Measurements from ENCODE around the gene GPR156. TPM values are rescaled to one million over a fixed set of nuclear protein-coding genes. Genes with fewer than 3 reads are reported as not detected.

The GPR156 gene
- total RNA-seq, 1 donor = 0.90 TPM

DNA sequence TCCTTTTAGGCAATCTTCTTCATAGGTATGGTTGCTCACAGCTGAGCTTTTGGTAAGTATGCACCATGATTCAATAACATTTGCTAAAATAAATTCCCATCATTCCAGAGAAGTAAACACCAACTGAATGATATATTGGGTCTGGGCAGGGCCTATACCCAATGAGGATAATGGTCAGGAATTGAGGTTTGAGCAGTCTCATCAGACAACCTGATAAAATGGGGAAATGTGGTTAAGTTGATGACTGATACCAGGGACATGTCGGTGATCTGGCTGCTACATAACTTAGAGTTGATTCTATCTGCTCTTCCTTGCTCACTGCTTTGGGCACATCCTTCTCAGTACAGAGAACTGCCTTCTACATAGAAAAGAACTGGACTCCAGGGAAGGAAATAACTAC lies 92.9 kb downstream of the GPR156 start:
- H3K4me3 ChIP-seq (ENCODE audit: low read depth, low read length) = no peak overlapping the region
- no peak for DNase-seq (ENCODE audit: low read depth)
- TF ChIP-seq, protein P1, sequence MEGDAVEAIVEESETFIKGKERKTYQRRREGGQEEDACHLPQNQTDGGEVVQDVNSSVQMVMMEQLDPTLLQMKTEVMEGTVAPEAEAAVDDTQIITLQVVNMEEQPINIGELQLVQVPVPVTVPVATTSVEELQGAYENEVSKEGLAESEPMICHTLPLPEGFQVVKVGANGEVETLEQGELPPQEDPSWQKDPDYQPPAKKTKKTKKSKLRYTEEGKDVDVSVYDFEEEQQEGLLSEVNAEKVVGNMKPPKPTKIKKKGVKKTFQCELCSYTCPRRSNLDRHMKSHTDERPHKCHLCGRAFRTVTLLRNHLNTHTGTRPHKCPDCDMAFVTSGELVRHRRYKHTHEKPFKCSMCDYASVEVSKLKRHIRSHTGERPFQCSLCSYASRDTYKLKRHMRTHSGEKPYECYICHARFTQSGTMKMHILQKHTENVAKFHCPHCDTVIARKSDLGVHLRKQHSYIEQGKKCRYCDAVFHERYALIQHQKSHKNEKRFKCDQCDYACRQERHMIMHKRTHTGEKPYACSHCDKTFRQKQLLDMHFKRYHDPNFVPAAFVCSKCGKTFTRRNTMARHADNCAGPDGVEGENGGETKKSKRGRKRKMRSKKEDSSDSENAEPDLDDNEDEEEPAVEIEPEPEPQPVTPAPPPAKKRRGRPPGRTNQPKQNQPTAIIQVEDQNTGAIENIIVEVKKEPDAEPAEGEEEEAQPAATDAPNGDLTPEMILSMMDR (IDR thresholded peaks at IDR 0.05; ENCODE audit: insufficient read depth, low read length) = no peak

DNA sequence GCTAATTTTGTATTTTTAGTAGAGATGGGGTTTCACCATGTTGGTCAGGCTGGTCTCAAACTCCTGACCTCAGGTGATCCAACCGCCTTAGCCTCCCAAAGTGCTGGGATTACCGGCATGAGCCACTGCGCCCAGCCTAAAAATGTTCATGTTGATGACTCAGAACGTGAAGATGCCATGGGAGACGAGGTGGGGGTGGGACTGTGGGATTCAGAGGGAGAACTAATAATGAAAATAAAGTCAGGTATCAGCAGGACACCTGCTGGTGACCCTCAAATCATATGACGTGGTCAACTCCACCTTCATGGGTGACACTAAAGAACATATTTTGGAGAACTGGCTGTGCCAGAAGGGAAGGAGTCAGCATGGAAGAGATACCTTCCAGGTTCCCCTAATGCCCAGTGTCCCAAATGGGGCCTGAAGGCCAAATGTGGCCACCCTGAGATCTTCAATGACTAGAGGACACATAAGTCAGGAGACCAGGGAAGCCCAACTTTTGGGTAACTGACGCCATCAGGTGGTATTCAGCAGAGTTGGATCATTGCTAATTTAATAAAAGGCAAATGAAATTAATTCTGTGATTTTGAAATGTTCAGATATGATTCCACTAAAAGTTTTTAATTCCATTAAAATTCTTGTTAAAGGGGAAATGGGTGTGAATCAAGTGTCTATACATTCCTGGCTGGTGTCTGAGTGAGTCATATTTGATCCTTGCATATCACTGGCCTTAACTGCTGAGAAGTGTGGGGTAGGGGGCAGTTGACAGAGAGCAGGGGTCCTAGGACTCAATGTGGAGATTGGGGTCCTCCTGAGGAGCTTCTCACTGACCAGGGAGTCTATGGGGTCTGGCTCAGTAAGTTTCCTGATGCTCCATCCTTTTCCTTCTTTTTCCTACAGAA lies 102.2 kb downstream of the GPR156 start:
- H3K4me3 ChIP-seq (ENCODE audit: low read depth, low read length) = no peak overlapping the region
- TF ChIP-seq, protein P1 (IDR thresholded peaks at IDR 0.05; ENCODE audit: insufficient read depth, low read length) = peak; percentile 44
- DNase-seq (ENCODE audit: low read depth) = peak; percentile 76

DNA sequence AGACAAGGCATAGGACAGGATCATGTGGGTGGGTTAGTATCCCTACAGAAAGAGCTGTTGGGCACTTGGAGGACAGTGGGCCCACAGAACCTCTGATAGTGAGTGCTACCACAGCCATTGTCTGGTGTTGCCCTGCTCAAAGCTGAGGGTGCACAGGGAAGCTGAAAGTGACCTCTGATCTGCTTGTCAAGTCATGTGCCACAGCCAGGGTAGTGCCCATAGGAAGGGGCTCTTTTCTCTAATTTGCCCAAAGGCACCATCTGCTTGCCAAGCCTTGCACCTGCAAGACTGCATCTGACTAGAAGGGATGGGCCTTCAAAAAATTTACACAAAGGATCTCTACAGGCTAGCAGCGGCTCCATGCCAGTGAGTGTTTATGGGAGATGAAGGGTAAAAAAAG lies 103.4 kb downstream of the GPR156 start:
- no peak overlapping the region for H3K4me3 ChIP-seq (ENCODE audit: low read depth, low read length)
- TF ChIP-seq, protein P1 (IDR thresholded peaks at IDR 0.05; ENCODE audit: insufficient read depth, low read length) = no peak
- no peak for DNase-seq (ENCODE audit: low read depth)

DNA sequence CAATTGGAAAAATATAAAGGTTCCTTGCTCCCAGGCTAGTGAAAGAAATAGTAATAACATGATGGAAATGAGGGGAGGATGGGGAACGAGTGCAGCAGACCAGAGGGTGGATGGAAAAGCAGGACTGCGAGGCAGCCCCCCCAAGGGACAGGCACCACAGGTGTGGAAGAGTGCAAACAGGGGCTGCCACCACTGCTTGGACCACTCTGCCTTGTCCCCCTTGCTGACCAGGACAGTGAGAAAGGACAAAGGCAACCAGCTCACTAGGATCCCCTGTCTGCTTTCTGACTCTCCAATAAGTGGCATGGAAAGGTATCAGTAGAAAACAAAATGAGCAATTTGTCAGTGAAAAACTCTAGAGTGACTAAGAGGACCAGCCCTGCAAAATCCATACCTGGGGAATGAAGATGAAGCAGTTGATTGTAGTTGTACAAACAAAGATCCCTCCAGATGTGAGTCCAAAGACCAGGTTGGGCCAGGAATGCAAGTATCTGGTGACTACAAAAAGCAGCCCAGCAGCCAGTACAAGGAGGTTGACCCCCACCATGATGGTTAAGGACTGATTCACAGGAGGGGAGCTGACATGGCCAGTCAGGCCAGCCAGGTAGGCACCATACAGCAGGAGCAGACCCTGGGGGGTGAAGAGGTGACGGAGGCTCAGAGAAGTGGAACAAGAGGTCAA lies 104.2 kb downstream of the GPR156 start:
- TF ChIP-seq, protein P1 (IDR thresholded peaks at IDR 0.05; ENCODE audit: insufficient read depth, low read length) = no peak
- DNase-seq (ENCODE audit: low read depth) = no peak
- H3K4me3 ChIP-seq (ENCODE audit: low read depth, low read length) = no peak overlapping the region

DNA sequence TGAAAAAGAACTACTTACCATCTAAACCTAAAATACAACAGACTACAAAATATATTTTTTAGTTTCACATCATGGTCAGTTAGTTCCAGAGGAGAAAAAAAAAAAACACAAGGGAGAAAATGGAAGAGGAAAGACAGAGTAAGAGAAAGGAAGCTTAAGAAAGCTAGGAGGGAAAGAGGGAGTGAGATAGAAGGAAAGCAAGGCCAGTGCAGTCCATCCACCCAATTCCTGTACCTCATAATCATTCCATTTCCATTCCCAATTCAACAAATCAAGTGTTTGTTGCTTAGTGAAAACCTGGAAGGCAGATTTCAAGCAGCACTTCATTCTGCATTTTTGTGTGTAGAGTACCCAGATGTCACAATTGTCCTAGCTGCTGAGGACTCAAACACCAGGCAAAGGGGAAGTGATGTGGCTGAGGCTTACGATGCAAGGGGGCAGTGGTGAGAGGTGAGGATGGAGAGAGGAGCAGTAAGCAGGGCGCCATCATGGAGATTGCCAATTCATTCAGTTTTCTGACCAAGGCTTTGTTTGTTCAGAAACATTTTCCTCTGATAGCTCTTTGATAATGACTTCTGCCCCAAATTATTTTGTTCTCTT lies 107.2 kb downstream of the GPR156 start:
- no peak for DNase-seq (ENCODE audit: low read depth)
- TF ChIP-seq, protein P1 (IDR thresholded peaks at IDR 0.05; ENCODE audit: insufficient read depth, low read length) = no peak
- no peak overlapping the region for H3K4me3 ChIP-seq (ENCODE audit: low read depth, low read length)

DNA sequence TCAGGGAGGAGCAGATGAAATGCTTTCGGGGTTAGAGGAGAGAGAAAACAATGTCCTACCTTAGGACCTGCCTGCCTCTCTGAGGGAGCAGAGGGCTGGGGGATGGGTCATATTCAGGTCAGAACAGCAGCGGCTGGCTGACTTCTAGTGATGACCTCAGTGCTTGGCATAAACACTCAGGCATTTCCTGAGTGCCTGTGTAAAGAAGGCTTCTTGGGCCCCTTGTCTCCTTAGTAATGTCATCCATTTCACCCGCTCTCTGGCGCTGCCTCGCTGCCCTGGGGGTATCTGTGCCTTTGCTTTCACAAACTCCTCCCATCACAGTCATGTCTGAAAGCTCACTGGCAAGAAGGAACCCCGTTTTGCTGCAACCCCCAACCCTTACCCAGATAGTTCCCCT lies 107.9 kb downstream of the GPR156 start:
- H3K4me3 ChIP-seq (ENCODE audit: low read depth, low read length) = peak overlapping the region; percentile 23
- TF ChIP-seq, protein P1 (IDR thresholded peaks at IDR 0.05; ENCODE audit: insufficient read depth, low read length) = peak; percentile 28
- DNase-seq (ENCODE audit: low read depth) = peak; percentile 89
